ENCODE results near the gene SLC37A1.

Gene SLC37A1

DNA sequence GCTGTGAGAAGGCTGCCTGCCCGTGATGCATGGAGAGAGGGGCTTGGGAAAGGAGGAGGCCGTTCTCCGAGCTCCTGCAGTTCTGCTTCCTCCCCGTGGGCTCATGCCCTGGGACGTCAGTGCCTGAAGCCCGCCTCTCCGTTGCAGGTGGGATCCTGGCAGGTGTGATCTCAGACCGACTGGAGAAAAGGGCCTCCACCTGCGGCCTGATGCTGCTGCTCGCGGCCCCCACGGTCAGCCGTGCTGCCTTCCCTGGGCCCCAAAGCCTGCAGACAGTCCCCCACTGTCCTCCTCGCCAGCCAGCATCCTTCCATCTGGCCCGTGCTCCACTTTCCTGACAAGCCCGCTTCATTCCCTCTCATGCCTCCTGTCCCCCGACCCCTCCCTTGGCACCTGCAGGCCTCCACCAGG is 50.9 kb downstream of the SLC37A1 start:
- H3K4me3 ChIP-seq = no peak overlapping the region

DNA sequence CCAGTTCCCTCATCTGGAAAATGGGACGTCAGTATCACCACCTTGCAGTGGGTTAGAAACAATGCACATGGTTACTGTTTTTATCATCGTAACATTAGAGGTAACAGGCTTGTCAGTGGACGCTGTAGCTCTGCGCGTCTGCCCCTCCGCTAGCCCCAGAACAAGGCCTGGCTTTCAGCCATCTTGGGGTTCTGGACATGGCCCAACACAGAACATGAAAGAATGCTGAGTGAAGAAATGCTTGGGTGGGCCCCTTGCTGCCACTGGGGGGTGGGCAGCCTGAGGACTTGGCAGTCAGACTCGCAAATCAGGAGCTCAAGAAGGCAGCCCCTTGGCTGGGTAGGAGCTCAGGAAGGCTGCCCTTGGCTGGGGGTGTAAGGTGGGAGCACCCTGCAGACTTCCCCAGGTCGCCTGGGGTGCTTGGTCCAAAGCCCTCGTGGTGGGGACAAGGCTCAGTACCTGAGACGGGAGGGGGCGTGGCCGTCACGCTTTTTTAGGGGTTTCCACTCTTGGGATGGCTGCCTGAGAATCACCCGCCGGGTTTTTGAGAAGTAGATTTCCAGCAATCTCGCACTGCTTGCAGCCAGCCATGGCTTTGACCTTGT is 51.7 kb downstream of the SLC37A1 start:
- peak; percentile 57 for DNase-seq (ENCODE audit: low spot score)
- no peak overlapping the region for H3K4me3 ChIP-seq
- H3K27ac ChIP-seq = no peak overlapping the region
- TF ChIP-seq CTCF (IDR thresholded peaks at IDR 0.05) = no peak

More for the DNA sequence above, 50.9 kb downstream of the SLC37A1 start:
- no peak for TF ChIP-seq CTCF (IDR thresholded peaks at IDR 0.05)
- DNase-seq (ENCODE audit: low spot score) = no peak
- no peak overlapping the region for H3K27ac ChIP-seq

GRCh38 chr21:42565886-42566523 is 52.4 kb downstream of the SLC37A1 start:
- Histone ChIP-seq H3K27ac (no peak overlapping the region), H3K4me3 (no peak overlapping the region)
- no peak for TF ChIP-seq CTCF (IDR thresholded peaks at IDR 0.05)
- DNase-seq (ENCODE audit: low spot score) = peak; percentile 62

- peak; percentile 49 for DNase-seq (ENCODE audit: low spot score)
- Histone ChIP-seq H3K4me3 (no peak overlapping the region), H3K27ac (no peak overlapping the region)
- TF ChIP-seq CTCF (IDR thresholded peaks at IDR 0.05) = no peak
These were observed 53.0 kb downstream of the SLC37A1 start for GRCh38 chr21:42566524-42567213.

- peak; percentile 55 for DNase-seq (ENCODE audit: low spot score)
- Histone ChIP-seq H3K4me3 (no peak overlapping the region), H3K27ac (no peak overlapping the region)
- no peak for TF ChIP-seq CTCF (IDR thresholded peaks at IDR 0.05)
These were observed 53.5 kb downstream of the SLC37A1 start for GRCh38 chr21:42567214-42567555.

- no peak overlapping the region for H3K27ac ChIP-seq
- DNase-seq (ENCODE audit: low spot score) = no peak
- H3K4me3 ChIP-seq = no peak overlapping the region
- no peak for TF ChIP-seq CTCF (IDR thresholded peaks at IDR 0.05)
These were observed 54.2 kb downstream of the SLC37A1 start for GRCh38 chr21:42567861-42568260.

DNA sequence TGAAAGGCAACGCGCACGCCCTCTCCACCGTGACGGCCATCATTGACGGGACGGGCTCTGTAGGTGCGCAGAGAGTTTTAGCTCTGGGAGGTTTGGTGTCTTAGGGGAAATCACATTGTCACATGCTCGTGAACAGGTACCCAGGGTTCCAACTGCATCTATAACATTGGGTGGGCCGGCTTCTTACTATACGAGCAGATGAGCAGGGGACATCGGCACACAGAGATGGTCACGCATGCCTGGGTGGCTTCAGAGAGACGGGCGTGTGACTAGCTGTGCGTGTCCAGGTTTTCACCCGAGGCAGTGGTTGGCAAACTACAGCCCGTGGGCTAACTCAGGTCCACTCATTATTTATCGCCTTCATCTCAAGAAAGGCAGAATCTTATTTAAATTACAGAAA is 54.7 kb downstream of the SLC37A1 start:
- no peak for DNase-seq (ENCODE audit: low spot score)
- Histone ChIP-seq H3K27ac (no peak overlapping the region), H3K4me3 (no peak overlapping the region)
- no peak for TF ChIP-seq CTCF (IDR thresholded peaks at IDR 0.05)

All from coronary artery (tissue), 2 donors.